KMS-11 (cell line): ENCODE measurements around the gene MICAL3.
A peak's percentile ranks its signal among the peaks of the same experiment; 100 is the strongest.

Experiments used
- H2AFZ ChIP-seq: fragments of 200-600 bp; sonication (generic); 2 replicates; pipeline ENCODE4 v1.6.1; 2016; ENCODE audit warnings: antibody characterized with exemption, mixed run types, low read depth
- H3K27ac ChIP-seq: fragments of 200-600 bp; sonication (generic); 2 replicates; pipeline ENCODE4 v1.6.1; 2016; ENCODE audit warnings: mild to moderate bottlenecking, mixed run types
- H3K27me3 ChIP-seq: fragments of 200-600 bp; sonication (generic); 2 replicates; pipeline ENCODE4 v1.6.1; 2017; ENCODE audit warnings: mild to moderate bottlenecking, low read depth, mixed run types, moderate library complexity; ENCODE audit not compliant: insufficient read depth
- H3K36me3 ChIP-seq: fragments of 200-600 bp; sonication (generic); 2 replicates; pipeline ENCODE4 v1.6.1; 2017; ENCODE audit warnings: mild to moderate bottlenecking, mixed run types; ENCODE audit not compliant: insufficient read depth
- H3K4me1 ChIP-seq: fragments of 200-600 bp; sonication (generic); 2 replicates; pipeline ENCODE4 v1.6.1; 2016; ENCODE audit warnings: mild to moderate bottlenecking, low read depth, mixed run types; ENCODE audit not compliant: poor library complexity, severe bottlenecking
- H3K4me2 ChIP-seq: fragments of 200-600 bp; sonication (generic); 2 replicates; pipeline ENCODE4 v1.7.0; 2016; ENCODE audit warnings: mild to moderate bottlenecking, mixed run types
- H3K4me3 ChIP-seq: fragments of 200-600 bp; sonication (generic); IDR thresholded peaks from 2 replicates; pipeline ENCODE4 v1.6.1; 2017; ENCODE audit warnings: low read depth, low read length, mixed read lengths; ENCODE audit not compliant: insufficient read depth
- H3K79me2 ChIP-seq: fragments of 200-600 bp; sonication (generic); 2 replicates; pipeline ENCODE4 v1.6.1; 2016; ENCODE audit warnings: low read depth, mixed run types; ENCODE audit not compliant: insufficient read depth
- H3K9ac ChIP-seq: fragments of 200-600 bp; sonication (generic); 2 replicates; pipeline ENCODE4 v1.6.1; 2016; ENCODE audit warnings: mild to moderate bottlenecking, mixed run types
- H4K20me1 ChIP-seq: fragments of 200-600 bp; sonication (generic); 2 replicates; pipeline ENCODE4 v1.6.1; 2016; ENCODE audit warnings: mild to moderate bottlenecking, mixed run types; ENCODE audit not compliant: insufficient read depth
- CTCF ChIP-seq: fragments of 200-600 bp; sonication (generic); conservative IDR thresholded peaks from 2 replicates; pipeline ENCODE4 v1.6.1; 2017; ENCODE audit warnings: low read depth, mild to moderate bottlenecking, antibody characterized with exemption, low read length, moderate library complexity, mixed read lengths

The MICAL3 gene

GRCh38 chr22:17778412-17778976 is 245.9 kb downstream of the MICAL3 start:
- H3K4me3 ChIP-seq = no peak overlapping the region
- no peak for TF ChIP-seq CTCF
- no peaks in the 10 kb centered on the region for H3K36me3 ChIP-seq
- peak overlapping the region; percentile 95 for H3K27ac ChIP-seq
- H3K9ac ChIP-seq = peak overlapping the region; percentile 92; the same call in 1 of the 2 replicates
- H3K4me1 ChIP-seq = peaks cover 70% of the 10 kb centered on the region
- H2AFZ ChIP-seq = no peak overlapping the region
- peaks cover 25% of the 10 kb centered on the region for H3K79me2 ChIP-seq
- H3K4me2 ChIP-seq = peak overlapping the region; percentile 94
- H3K27me3 ChIP-seq = no peaks in the 10 kb centered on the region
- peaks cover 2% of the 10 kb centered on the region; the same call in 1 of the 2 replicates for H4K20me1 ChIP-seq

GRCh38 chr22:17777717-17778044 is 246.7 kb downstream of the MICAL3 start:
- Histone ChIP-seq H3K27me3 (no peaks in the 10 kb centered on the region), H3K79me2 (peaks cover 34% of the 10 kb centered on the region), H3K27ac (peak overlapping the region; percentile 95), H3K4me2 (peak overlapping the region; percentile 94), H3K9ac (peak overlapping the region; percentile 92), H2AFZ (peak overlapping the region; percentile 78), H3K36me3 (no peaks in the 10 kb centered on the region), H3K4me1 (peaks cover 76% of the 10 kb centered on the region), H3K4me3 (no peak overlapping the region), H4K20me1 (peaks cover 8% of the 10 kb centered on the region; the same call in 1 of the 2 replicates)
- no peak for TF ChIP-seq CTCF

GRCh38 chr22:17777005-17777716 is 247.2 kb downstream of the MICAL3 start:
- H3K36me3 ChIP-seq = no peaks in the 10 kb centered on the region
- peaks cover 8% of the 10 kb centered on the region; the same call in 1 of the 2 replicates for H4K20me1 ChIP-seq
- peak overlapping the region; percentile 78 for H2AFZ ChIP-seq
- no peak for TF ChIP-seq CTCF
- peaks cover 74% of the 10 kb centered on the region for H3K4me1 ChIP-seq
- H3K27ac ChIP-seq = peak overlapping the region; percentile 95
- H3K4me2 ChIP-seq = peak overlapping the region; percentile 94
- H3K4me3 ChIP-seq = no peak overlapping the region
- H3K27me3 ChIP-seq = no peaks in the 10 kb centered on the region
- H3K9ac ChIP-seq = peak overlapping the region; percentile 92
- peaks cover 39% of the 10 kb centered on the region for H3K79me2 ChIP-seq

GRCh38 chr22:17775781-17776465 is 248.4 kb downstream of the MICAL3 start:
- H2AFZ ChIP-seq = no peak overlapping the region
- peaks cover 51% of the 10 kb centered on the region for H3K79me2 ChIP-seq
- H3K4me2 ChIP-seq = peak overlapping the region; percentile 94; the same call in 1 of the 2 replicates

More at GRCh38 chr22:17775781-17776465, 248.4 kb downstream of the MICAL3 start:
- H3K4me3 ChIP-seq = no peak overlapping the region
- TF ChIP-seq CTCF = no peak
- H3K4me1 ChIP-seq = peaks cover 71% of the 10 kb centered on the region
- H3K27me3 ChIP-seq = no peaks in the 10 kb centered on the region
- peak overlapping the region; percentile 92; the same call in 1 of the 2 replicates for H3K9ac ChIP-seq
- H3K27ac ChIP-seq = peak overlapping the region; percentile 95; the same call in 1 of the 2 replicates
- no peaks in the 10 kb centered on the region for H3K36me3 ChIP-seq
- peaks cover 17% of the 10 kb centered on the region; the same call in 1 of the 2 replicates for H4K20me1 ChIP-seq
